H1 (cell line): ENCODE measurements around the gene PFN3. TPM values are rescaled to one million over a fixed set of nuclear protein-coding genes. Genes with fewer than 3 reads are reported as not detected.

ENCODE experiments used
- JUND ChIP-seq: IDR thresholded peaks from 2 replicates; pipeline ENCODE4 v1.6.1; 2011; ENCODE audit warnings: mild to moderate bottlenecking, improper control_type of control experiment, low read length
- MAX ChIP-seq: IDR thresholded peaks from 2 replicates; pipeline ENCODE4 v1.6.1; 2012; ENCODE audit warnings: inconsistent platforms
- POU5F1 ChIP-seq: IDR thresholded peaks from 2 replicates; pipeline ENCODE4 v1.6.1; 2011; ENCODE audit warnings: low read depth, mild to moderate bottlenecking, low read length, moderate library complexity
- RAD21 ChIP-seq, 2 experiments: IDR thresholded peaks in 1 of 2; conservative IDR thresholded peaks in 1 of 2; 2 replicates each; pipeline ENCODE4 v1.6.1; 2011; ENCODE audit warnings: low read depth in 2 of 2, low read length in 2 of 2, improper control_type of control experiment in 1 of 2, inconsistent platforms in 1 of 2, mild to moderate bottlenecking in 1 of 2, moderate library complexity in 1 of 2
- RBBP5 ChIP-seq: IDR thresholded peaks from 2 replicates; pipeline ENCODE4 v1.7.1; 2012; ENCODE audit warnings: low read depth, mild to moderate bottlenecking, inconsistent platforms, low read length, moderate library complexity, borderline replicate concordance
- RNF2 ChIP-seq: fragments of 200-900, 300-1000 bp; sonication (generic); IDR thresholded peaks from 2 replicates; pipeline ENCODE4 v1.7.1; 2016; ENCODE audit warnings: borderline replicate concordance, low read depth, mild to moderate bottlenecking, antibody characterized with exemption, low read length; ENCODE audit not compliant: poor library complexity, severe bottlenecking; ENCODE audit errors: missing control alignments
- SUZ12 ChIP-seq: fragments of 200-600 bp; sonication (generic); IDR thresholded peaks from 2 replicates; pipeline ENCODE4 v1.6.1; 2012; ENCODE audit warnings: mild to moderate bottlenecking, inconsistent platforms, low read length, moderate library complexity, mixed read lengths
- TAF1 ChIP-seq: IDR thresholded peaks from 2 replicates; pipeline ENCODE4 v1.6.1; 2011; ENCODE audit warnings: mild to moderate bottlenecking, low read depth, low read length
- YY1 ChIP-seq: IDR thresholded peaks from 2 replicates; pipeline ENCODE4 v1.6.1; 2011; ENCODE audit warnings: low read depth, mild to moderate bottlenecking, low read length
- ZNF274 ChIP-seq: IDR thresholded peaks from 2 replicates; pipeline ENCODE4 v1.7.0; 2012; ENCODE audit warnings: low read length, borderline replicate concordance; ENCODE audit errors: extremely low read depth
- polyA plus RNA-seq, 7 experiments: library from polyadenylated mRNA; depleted of rRNA in 3 of 7; stranded (reverse) in 5 of 7; unstranded in 2 of 7; fragments of >200 nt in 5 of 7; fragments of 200-250 nt in 2 of 7; gene quantifications; 1 replicate in 5 of 7; 2 replicates in 1 of 7; 4 replicates in 1 of 7; pipeline versions ENCODE4 v1.2.1 to v1.2.3, GENCODE V29; 2011 to 2013; ENCODE audit warnings: missing spikeins in 2 of 7, mixed read lengths in 2 of 7
- total RNA-seq: library from RNA; stranded (reverse); fragmentation: NEBNext Ultra II Directional; extraction: Animal tissue kit (Norgen Biotek cat#: 25700); gene quantifications from 2 replicates; pipeline ENCODE4 v1.2.1, GENCODE V29; 2021

The PFN3 gene
- total and polyA plus RNA-seq, 2 of the 8 experiments (the other 6 are each of a cell fraction or from before 2014, with no cell fraction given) = not detected

- TF ChIP-seq TAF1 (peak; percentile 48; the same call in 1 of the 2 replicates), MAX (peak; percentile 100), POU5F1 (no peak), RNF2 (peak; percentile 59), RBBP5 (no peak), ZNF274 (no peak), SUZ12 (no peak), YY1 (peak; percentile 72), RAD21 (IDR thresholded peaks at IDR 0.05 in 1 of 2, conservative IDR thresholded peaks at IDR 0.05 in 1 of 2; ENCODE audit: low read depth in 2 of 2, low read length in 2 of 2) (peak; percentile 51 to 60), JUND (no peak)
Measured at GRCh38 chr5:177402271-177403043, 2.0 kb upstream of the PFN3 start (continued).
